NT2/D1 (cell line): ENCODE results near the gene SMIM28.

Source experiments
- DNase-seq: peaks from one replicate; pipeline ENCODE4 v3.0.0-alpha.2; 2011; ENCODE audit warnings: low read depth, low spot score
- H3K27me3 ChIP-seq: 2 replicates; pipeline ENCODE4 v1.6.0; 2011; ENCODE audit warnings: mild to moderate bottlenecking; ENCODE audit not compliant: insufficient read length, insufficient read depth
- H3K36me3 ChIP-seq: 2 replicates; pipeline ENCODE4 v1.6.1; 2011; ENCODE audit warnings: mild to moderate bottlenecking, low read length, mixed read lengths; ENCODE audit not compliant: insufficient read depth, insufficient read length
- H3K4me1 ChIP-seq: 2 replicates; pipeline ENCODE4 v1.5.1; 2011; ENCODE audit not compliant: insufficient read depth, insufficient read length
- H3K4me3 ChIP-seq: 2 replicates; pipeline ENCODE4 v1.5.1; 2011; ENCODE audit warnings: low read depth; ENCODE audit not compliant: insufficient read length
- H3K9ac ChIP-seq: 2 replicates; pipeline ENCODE4 v1.6.0; 2011; ENCODE audit warnings: low read depth; ENCODE audit not compliant: insufficient read length
- H3K9me3 ChIP-seq: 2 replicates; pipeline ENCODE4 v1.5.1; 2011; ENCODE audit warnings: mild to moderate bottlenecking, low read length; ENCODE audit not compliant: insufficient read depth
- SUZ12 ChIP-seq: IDR thresholded peaks from 2 replicates; pipeline ENCODE4 v1.6.1; 2011; ENCODE audit not compliant: insufficient read length, insufficient read depth; ENCODE audit errors: extremely low read depth
- YY1 ChIP-seq: IDR thresholded peaks from 2 replicates; pipeline ENCODE4 v1.6.1; 2011; ENCODE audit not compliant: insufficient read length, insufficient read depth
- ZNF274 ChIP-seq: IDR thresholded peaks from 2 replicates; pipeline ENCODE4 v1.6.1; 2011; ENCODE audit warnings: mild to moderate bottlenecking, low read depth, low read length

Gene SMIM28

GRCh38 chr6:138427701-138428100, 50.0 kb downstream of the SMIM28 start:
- Histone ChIP-seq H3K36me3 (peaks cover 61% of the 10 kb centered on the region), H3K27me3 (no peaks in the 10 kb centered on the region), H3K9ac (no peak overlapping the region), H3K9me3 (no peaks in the 10 kb centered on the region), H3K4me1 (peaks cover 2% of the 10 kb centered on the region), H3K4me3 (no peak overlapping the region)
- DNase-seq: no peak
- TF ChIP-seq SUZ12: no peak
- no peak for TF ChIP-seq YY1
- no peak for TF ChIP-seq ZNF274

- no peak for DNase-seq
- H3K27me3 ChIP-seq: no peaks in the 10 kb centered on the region
- no peaks in the 10 kb centered on the region for H3K9me3 ChIP-seq
- H3K4me1 ChIP-seq: peaks cover 2% of the 10 kb centered on the region
- no peak overlapping the region for H3K9ac ChIP-seq
- TF ChIP-seq YY1: no peak
- no peak for TF ChIP-seq SUZ12
- TF ChIP-seq ZNF274: no peak
- peaks cover 59% of the 10 kb centered on the region for H3K36me3 ChIP-seq
- H3K4me3 ChIP-seq: no peak overlapping the region
Observed at GRCh38 chr6:138428944-138429598, 51.4 kb downstream of the SMIM28 start.

- no peaks in the 10 kb centered on the region for H3K27me3 ChIP-seq
- peaks cover 55% of the 10 kb centered on the region for H3K36me3 ChIP-seq
- no peaks in the 10 kb centered on the region for H3K9me3 ChIP-seq
- no peak overlapping the region for H3K4me3 ChIP-seq
- TF ChIP-seq ZNF274 (no peak), YY1 (no peak), SUZ12 (no peak)
- DNase-seq: no peak
- H3K9ac ChIP-seq: no peak overlapping the region
- H3K4me1 ChIP-seq: peaks cover 2% of the 10 kb centered on the region
Observed at GRCh38 chr6:138429761-138430160, 52.1 kb downstream of the SMIM28 start.

GRCh38 chr6:138430361-138431145, 52.8 kb downstream of the SMIM28 start:
- H3K36me3 ChIP-seq: peaks cover 56% of the 10 kb centered on the region
- DNase-seq: no peak
- peaks cover 2% of the 10 kb centered on the region for H3K4me1 ChIP-seq
- H3K9me3 ChIP-seq: no peaks in the 10 kb centered on the region
- no peak overlapping the region for H3K9ac ChIP-seq
- H3K4me3 ChIP-seq: no peak overlapping the region
- TF ChIP-seq ZNF274: no peak
- no peak for TF ChIP-seq YY1
- no peak for TF ChIP-seq SUZ12
- no peaks in the 10 kb centered on the region for H3K27me3 ChIP-seq

- no peak for TF ChIP-seq ZNF274
- no peak for TF ChIP-seq SUZ12
- TF ChIP-seq YY1: no peak
Observed at GRCh38 chr6:138431256-138432062, 53.8 kb downstream of the SMIM28 start.

GRCh38 chr6:138432063-138432356, 54.3 kb downstream of the SMIM28 start:
- Histone ChIP-seq H3K9ac (no peak overlapping the region), H3K27me3 (no peaks in the 10 kb centered on the region), H3K36me3 (peaks cover 51% of the 10 kb centered on the region), H3K4me3 (no peak overlapping the region), H3K9me3 (no peaks in the 10 kb centered on the region), H3K4me1 (peaks cover 2% of the 10 kb centered on the region)
- TF ChIP-seq SUZ12: no peak
- TF ChIP-seq YY1: no peak
- no peak for DNase-seq

More at GRCh38 chr6:138431256-138432062, 53.8 kb downstream of the SMIM28 start:
- Histone ChIP-seq H3K4me3 (no peak overlapping the region), H3K9ac (no peak overlapping the region), H3K36me3 (peaks cover 52% of the 10 kb centered on the region), H3K9me3 (no peaks in the 10 kb centered on the region), H3K4me1 (peaks cover 2% of the 10 kb centered on the region), H3K27me3 (no peaks in the 10 kb centered on the region)
- DNase-seq: no peak
